KBM-7 (cell line): ENCODE data around the gene UCN3.
"Not testable (repeated sequence)": the region's sequence is repeated elsewhere in the genome, so short reads cannot be mapped to it uniquely, and the experiment has no call there.

ENCODE experiments used
- DNase-seq: peaks from one replicate; pipeline ENCODE4 v3.0.0-alpha.2; 2015
- in situ Hi-C: fragments of 300-500 bp; cut with MboI; formaldehyde crosslinking; loops from 2 replicates; pipeline ENCODE4 v1.14.3; 2020; ENCODE audit warnings: low sequenced_read_pairs, low pct_unique_long_range_greater_than_20kb, mixed read lengths

The UCN3 gene

GRCh38 chr10:5399332-5399731, 34.6 kb downstream of the UCN3 start:
- in situ Hi-C loops, result loop anchor here (25.0 kb wide), 1 partner anchor 562 kb away; the partner anchor contains the start of gene AKR1E2
- no peak for DNase-seq

DNA sequence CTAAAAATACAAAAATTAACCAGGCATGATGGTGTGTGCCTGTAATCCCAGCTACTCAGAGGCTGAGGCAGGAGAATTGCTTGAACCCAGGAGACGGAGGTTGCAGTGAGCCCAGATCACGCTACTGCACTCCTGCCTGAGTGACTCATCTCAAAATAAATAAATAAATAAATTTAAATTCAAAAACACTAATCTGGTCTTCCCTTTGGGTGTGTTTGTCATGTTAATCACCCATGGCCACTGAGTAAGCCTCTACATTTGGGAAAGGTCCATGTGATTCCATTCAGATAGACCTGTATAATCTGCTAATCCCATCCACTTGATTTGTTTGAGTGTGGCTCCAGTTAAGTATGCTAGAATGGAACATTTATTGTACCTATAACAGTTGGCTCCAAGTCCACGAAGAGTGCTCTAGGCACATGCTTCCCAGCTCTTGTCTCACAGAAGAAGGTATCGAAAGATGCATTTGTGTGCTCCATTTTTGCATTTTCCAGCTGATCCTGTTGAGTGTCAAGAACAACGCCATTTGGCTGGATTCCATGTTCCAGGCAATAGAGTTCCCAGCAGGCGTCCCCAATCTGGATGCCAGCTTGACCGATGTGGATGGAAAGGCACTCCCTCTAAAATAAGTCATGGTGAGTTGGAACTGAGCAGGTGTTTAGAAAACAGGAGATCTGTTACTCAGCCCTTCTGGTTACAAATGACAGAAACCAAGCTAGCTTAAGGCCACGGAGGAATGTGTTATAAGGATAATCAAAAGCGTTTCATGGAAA, 35.9 kb downstream of the UCN3 start:
- no peak for DNase-seq
- in situ Hi-C loops, result no loop called here

DNA sequence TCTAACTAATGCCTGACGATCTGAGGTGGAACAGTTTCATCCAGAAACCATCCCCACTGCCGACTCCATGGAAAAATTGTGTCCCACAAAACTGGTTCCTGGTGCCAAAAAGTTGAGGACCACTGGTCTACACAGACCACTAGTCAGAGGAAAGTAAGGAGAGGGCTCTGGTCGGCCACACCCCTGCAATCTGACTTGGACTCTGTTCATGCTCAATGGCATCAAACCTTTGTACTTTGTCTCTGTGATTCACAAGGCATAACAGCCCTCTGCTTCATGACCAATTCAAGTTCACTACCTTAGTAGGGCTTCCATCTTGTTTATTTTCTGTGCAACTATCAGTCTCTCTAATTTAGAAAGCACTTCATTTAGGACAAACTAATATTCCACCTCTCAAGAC, 38.0 kb downstream of the UCN3 start:
- in situ Hi-C loops, result no loop called here
- DNase-seq, result no peak

- in situ Hi-C loops, result no loop called here
- no peak for DNase-seq
These were observed 39.7 kb downstream of the UCN3 start, which contains the start of gene TUBAL3 for GRCh38 chr10:5404208-5405041. Gene TUBAL3, minus strand, starts transcription at chr10:5404828. Its CDS starts 36 bp downstream, at chr10:5404792.

DNA sequence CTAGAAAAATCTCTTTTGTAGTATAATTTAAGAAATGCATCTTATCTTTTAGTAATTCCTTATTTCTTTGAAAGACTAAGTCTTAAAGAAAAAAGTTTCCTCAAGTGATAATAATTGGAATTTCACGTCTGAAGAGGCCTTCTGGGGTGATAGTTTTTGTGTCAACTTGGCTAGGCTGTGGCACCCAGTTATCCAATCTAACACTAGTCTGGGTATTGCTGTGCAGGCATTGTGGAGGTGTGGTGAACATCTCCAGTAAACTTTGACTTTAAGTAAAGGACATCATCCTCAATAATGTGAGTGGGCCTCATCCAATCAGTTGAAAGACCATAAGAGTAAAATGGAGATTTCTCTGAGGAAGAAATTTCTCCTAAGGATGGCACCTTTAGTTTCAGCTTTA, 42.2 kb downstream of the UCN3 start:
- in situ Hi-C loops, result no loop called here
- DNase-seq, result no peak

DNA sequence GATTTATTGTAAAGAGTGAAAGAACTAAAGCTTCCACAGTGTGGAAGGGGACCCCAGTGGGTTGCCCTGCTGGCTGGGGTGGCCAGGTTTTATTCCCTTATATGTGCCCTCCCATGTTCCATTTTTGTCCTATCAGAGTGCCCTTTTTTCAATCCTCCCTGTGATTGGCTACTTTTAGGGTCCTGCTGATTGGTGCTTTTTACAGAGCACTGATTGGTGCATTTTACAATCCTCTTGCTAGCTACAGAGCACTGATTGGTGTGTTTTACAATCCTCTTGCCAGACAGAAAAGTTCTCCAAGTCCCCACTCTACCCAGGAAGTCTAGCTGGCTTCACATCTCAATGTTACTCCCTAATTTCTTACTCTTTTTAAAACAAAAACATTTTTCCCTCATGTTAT, 46.0 kb downstream of the UCN3 start:
- DNase-seq, in situ Hi-C loops: not testable (repeated sequence)

DNA sequence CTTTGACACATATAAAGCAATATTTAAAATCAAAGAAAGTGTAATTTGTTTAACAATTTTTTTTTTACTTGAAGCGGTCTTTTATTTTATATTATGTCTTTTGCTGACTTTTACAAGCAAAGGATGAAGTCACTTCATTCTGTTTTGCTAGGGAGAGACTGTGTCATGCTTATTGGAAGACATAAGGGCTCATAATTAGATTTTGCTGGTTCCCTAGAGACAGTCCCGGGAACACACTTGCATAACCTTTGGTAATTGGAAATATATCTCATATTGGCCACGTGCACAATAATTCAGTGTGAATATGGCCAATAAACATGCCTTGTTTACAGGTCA, 47.1 kb downstream of the UCN3 start:
- no peak for DNase-seq
- in situ Hi-C loops, result no loop called here

DNA sequence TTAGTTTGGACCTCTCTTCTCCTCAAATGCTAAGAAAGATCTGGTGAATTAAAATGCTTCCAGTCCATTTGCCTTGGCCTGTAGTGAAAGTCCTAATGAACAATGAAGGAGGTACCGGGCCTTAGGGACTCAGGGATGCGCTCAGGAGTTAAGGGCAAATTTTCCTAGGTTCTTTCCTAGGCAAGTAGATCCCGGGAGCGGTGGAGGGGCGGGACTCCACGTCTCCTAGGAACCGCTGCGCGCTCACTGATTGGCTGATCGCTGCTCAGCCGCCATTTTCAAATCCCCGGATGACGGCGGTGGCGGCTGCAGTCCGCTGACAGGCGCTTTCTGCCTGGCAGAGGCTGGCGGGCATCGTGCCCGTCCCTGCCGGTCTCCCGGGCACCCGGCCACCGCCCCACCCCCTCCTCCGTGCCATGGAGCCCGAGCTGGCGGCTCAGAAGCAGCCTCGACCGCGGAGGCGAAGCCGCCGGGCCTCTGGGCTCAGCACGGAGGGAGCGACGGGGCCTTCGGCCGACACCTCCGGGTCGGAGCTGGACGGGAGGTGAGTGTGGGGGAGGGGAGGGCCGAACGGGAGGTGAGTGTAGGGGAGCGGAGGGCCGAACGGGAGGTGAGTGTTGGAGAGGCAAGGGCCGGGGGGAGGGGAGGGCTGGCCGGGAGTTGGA, 47.6 kb downstream of the UCN3 start, which contains the start of gene NET1:
Gene NET1 (plus strand): TSS at position 281 of the 665 bp plus-strand sequence. CDS start 136 bp downstream, at position 417.
- peak; percentile 89 for DNase-seq
- in situ Hi-C loops, result no loop called here

DNA sequence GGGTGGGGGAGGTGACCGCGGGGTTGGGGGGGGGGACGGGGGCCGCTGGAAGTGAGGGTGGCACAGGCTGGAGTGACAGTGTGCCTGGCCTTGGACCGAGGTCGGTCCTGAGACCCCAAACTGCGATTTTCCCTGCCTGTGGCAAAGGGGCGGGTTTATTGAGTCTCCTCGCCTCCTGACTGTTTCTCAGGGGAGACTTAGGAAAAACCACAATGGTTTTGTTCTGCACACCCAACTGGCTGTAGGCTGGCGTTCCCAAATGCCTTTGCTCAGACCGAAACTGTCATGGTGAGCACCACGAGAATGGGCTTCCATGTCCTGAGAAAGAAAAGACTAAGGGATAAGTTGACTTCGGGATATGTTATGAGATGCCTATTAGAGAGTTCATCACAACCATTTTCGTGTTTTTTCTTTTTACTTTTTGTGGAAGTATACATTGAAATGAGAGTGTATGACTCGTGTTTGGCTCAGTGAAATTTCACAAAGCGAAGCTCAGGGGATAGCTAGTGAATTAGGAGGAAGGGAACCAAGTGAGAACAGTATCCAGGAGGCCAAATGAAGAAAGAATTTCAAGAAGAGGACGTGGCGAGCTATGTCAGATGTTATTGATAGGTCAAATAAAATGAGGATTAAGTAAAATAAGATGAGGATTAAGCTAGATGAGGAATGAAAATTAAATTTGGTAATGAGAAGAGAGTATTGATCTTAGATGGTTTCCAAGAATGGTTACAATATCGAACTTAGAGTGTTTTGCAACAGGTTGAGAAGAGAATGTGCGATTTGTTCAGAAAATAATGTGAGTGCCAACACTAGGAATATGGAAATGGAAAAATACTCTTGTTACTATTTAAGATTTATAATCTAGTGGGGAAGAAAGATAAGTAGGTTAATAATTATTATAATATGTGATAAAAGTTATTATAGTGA, 48.5 kb downstream of the UCN3 start:
- peak; percentile 51 for DNase-seq
- in situ Hi-C loops, result no loop called here

GRCh38 chr10:5416981-5417380, 52.2 kb downstream of the UCN3 start:
- in situ Hi-C loops, result no loop called here
- DNase-seq, result peak; percentile 20

DNA sequence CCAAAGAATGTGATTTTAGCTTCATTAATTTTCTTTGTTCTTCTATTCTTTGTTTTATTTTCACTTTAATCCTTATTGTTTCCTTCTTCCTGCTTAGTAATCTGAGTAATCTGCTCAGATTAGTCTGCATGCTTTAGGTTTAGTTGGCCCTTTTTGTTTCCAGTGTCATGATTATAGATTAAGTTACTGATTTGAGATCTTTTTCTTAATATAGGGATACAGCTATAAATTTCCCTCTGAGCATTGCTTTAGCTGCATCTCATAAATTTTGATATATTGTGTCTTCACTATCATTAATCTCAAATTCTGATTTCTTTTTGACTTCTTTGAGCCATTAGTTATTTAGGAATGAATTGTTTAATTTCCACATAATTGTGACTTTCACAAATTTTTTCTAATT, 53.8 kb downstream of the UCN3 start:
- in situ Hi-C loops, result no loop called here
- no peak for DNase-seq

GRCh38 chr10:5419466-5420094, 54.8 kb downstream of the UCN3 start:
- in situ Hi-C loops, result no loop called here
- no peak for DNase-seq

DNA sequence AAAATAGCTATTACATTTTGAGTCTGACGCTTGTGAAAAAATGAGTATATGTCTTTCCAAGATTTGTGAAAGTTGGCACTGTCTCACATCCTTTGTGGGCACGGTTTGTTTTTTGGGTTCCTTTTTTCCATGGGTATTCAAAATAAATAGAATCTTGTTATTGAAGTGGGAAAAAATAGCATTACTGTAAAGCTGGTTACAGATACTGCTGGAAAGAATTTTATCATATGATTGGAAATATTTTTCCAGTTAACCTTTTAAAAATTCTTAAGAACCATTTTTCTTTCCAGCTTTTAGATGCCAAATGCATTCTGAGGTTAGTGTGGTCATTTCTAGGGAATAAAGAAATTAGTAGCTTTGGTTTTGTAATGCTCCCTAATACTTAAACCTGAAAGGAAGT, 59.0 kb downstream of the UCN3 start:
- no peak for DNase-seq
- in situ Hi-C loops, result no loop called here
